Lung (tissue), 12 donors: ENCODE measurements around the gene DHRSX. TPM values are rescaled to one million over a fixed set of nuclear protein-coding genes. Genes with fewer than 3 reads are reported as not detected.

ENCODE experiments used
- ATAC-seq: fragments of 200-7000 bp; cut with Tn5 transposase; one replicate; pipeline ENCODE4 v1.9.1; 2020; ENCODE audit warnings: moderate number of reproducible peaks; ENCODE audit not compliant: insufficient read depth, low FRiP score
- DNase-seq, 3 donors: peaks; one replicate each; pipeline ENCODE4 v3.0.0-alpha.2; 2013 to 2017
- H3K27ac ChIP-seq, 2 donors: one replicate each; pipeline ENCODE4 v1.5.1; 2013; ENCODE audit warnings: mild to moderate bottlenecking in 2 of 2, moderate library complexity in 2 of 2, control low read depth in 1 of 2, inconsistent platforms in 1 of 2, low read depth in 1 of 2, low read length in 1 of 2
- H3K27me3 ChIP-seq, 3 donors: one replicate each; pipeline ENCODE4 v1.5.1; 2013; ENCODE audit warnings: low read length in 2 of 3; ENCODE audit not compliant: control insufficient read depth in 3 of 3, insufficient read depth in 3 of 3
- H3K36me3 ChIP-seq, 4 donors: one replicate each; pipeline ENCODE4 v1.5.1; 2013; ENCODE audit warnings: low read length in 4 of 4, mild to moderate bottlenecking in 1 of 4, moderate library complexity in 1 of 4; ENCODE audit not compliant: control insufficient read depth in 4 of 4, insufficient read depth in 4 of 4
- H3K4me1 ChIP-seq, 5 donors: one replicate each; pipeline ENCODE4 v1.5.1; 2013; ENCODE audit warnings: low read length in 5 of 5, mild to moderate bottlenecking in 2 of 5, moderate library complexity in 1 of 5; ENCODE audit not compliant: control insufficient read depth in 5 of 5, insufficient read depth in 5 of 5
- H3K4me3 ChIP-seq: one replicate; pipeline ENCODE4 v1.5.1; 2013; ENCODE audit warnings: mild to moderate bottlenecking, control low read depth, moderate library complexity
- H3K9ac ChIP-seq, 2 donors: one replicate each; pipeline ENCODE4 v1.5.1; 2013; ENCODE audit warnings: low read length in 2 of 2, control low read depth in 1 of 2; ENCODE audit not compliant: insufficient read depth in 1 of 2
- H3K9me3 ChIP-seq, 4 donors: one replicate each; pipeline ENCODE4 v1.5.1; 2013; ENCODE audit warnings: low read length in 3 of 4, mild to moderate bottlenecking in 1 of 4, moderate library complexity in 1 of 4; ENCODE audit not compliant: control insufficient read depth in 4 of 4, insufficient read depth in 3 of 4
- WGBS, 2 donors: extraction: QIAGEN DNeasy Blood & Tissue Kit; methylation state at CpG; one replicate each; pipeline ENCODE4 v1.1.7; 2013; 5-methylcytosine and 5-hydroxymethylcytosine counted together
- polyA plus RNA-seq, 2 donors: library from polyadenylated mRNA; stranded (reverse); fragments of 200-250 nt; gene quantifications; one replicate each; pipeline ENCODE4 v1.2.1, GENCODE V29; 2013
- total RNA-seq, 2 donors: library from RNA; depleted of rRNA in 1 of 2; stranded (reverse); fragments of >200 nt in 1 of 2; gene quantifications; one replicate each; pipeline ENCODE4 v1.2.1, GENCODE V29; 2014 to 2021
- TF ChIP-seq, protein P1 (sequence below): IDR thresholded peaks from 2 replicates; pipeline ENCODE4 v1.5.1; 2012; ENCODE audit warnings: mild to moderate bottlenecking; ENCODE audit errors: control extremely low read depth, extremely low read depth
- donor health status: control.
- donor health status: control.
- donor health status: Bipolar disorder and iron deficiency.
- donor health status: healthy.
- donor health status: DM: yes; HTN: yes; CAD: no.

The DHRSX gene
- total and polyA plus RNA-seq, 4 donors = 7.0 to 26.3 (median 18.9) TPM

DNA sequence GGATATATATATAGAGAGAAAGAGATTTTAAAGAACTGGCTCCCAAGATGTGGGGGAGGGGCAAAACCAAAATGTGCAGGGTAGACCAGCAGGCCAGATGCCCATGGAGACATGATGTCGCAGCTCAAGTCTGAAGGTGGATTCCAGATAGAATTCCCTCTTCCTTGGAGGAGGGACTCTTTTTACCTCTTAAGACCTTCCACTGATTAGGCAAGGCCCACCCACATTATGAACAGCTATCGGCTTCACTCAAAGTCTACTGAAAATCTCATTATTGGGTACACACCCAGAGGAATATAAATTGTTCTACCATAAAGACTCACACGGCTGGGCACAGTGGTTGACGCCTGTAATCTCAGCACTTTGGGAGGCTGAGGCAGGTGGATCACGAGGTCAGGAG, 59.3 kb downstream of the DHRSX start:
- 96 to 99% methylated on average over 5 of the region's 5 CpGs for WGBS, 2 donors
- H3K27me3 ChIP-seq = no peaks in the 10 kb centered on the region
- H3K9ac ChIP-seq = no peak overlapping the region
- DNase-seq = no peak
- H3K36me3 ChIP-seq = peaks cover 0 to 9% (median 3%) of the 10 kb centered on the region in 4 donors
- no peak overlapping the region for H3K27ac ChIP-seq
- TF ChIP-seq, protein P1, sequence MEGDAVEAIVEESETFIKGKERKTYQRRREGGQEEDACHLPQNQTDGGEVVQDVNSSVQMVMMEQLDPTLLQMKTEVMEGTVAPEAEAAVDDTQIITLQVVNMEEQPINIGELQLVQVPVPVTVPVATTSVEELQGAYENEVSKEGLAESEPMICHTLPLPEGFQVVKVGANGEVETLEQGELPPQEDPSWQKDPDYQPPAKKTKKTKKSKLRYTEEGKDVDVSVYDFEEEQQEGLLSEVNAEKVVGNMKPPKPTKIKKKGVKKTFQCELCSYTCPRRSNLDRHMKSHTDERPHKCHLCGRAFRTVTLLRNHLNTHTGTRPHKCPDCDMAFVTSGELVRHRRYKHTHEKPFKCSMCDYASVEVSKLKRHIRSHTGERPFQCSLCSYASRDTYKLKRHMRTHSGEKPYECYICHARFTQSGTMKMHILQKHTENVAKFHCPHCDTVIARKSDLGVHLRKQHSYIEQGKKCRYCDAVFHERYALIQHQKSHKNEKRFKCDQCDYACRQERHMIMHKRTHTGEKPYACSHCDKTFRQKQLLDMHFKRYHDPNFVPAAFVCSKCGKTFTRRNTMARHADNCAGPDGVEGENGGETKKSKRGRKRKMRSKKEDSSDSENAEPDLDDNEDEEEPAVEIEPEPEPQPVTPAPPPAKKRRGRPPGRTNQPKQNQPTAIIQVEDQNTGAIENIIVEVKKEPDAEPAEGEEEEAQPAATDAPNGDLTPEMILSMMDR = no peak
- H3K9me3 ChIP-seq = peaks cover 0 to 4% (median 0%) of the 10 kb centered on the region in 4 donors
- no peak overlapping the region for H3K4me3 ChIP-seq
- no peak for ATAC-seq
- peaks cover 0 to 2% (median 0%) of the 10 kb centered on the region in 5 donors for H3K4me1 ChIP-seq

DNA sequence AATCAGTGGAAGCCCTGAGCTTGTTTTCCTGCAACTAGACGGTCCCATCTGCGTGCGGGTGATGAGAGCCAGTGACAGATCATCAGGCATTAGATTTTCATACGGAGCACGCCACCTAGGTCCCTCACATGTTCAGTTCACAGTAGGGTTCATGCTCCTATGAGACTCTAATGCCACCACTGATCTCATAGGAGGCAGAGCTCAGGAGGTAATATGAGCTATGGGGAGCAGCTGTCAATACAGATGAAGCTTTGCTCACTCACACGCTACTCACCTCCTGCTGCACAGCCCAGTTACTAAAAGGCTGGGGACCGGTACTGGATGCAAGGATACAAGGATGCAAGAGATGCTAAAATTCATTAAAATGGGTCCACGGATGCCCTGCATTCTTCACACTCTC, 61.2 kb downstream of the DHRSX start:
- Histone ChIP-seq H3K27me3 (no peaks in the 10 kb centered on the region), H3K4me3 (no peak overlapping the region), H3K27ac (no peak overlapping the region), H3K36me3 (peaks cover 0 to 9% (median 4%) of the 10 kb centered on the region in 4 donors), H3K4me1 (peaks cover 0 to 4% (median 0%) of the 10 kb centered on the region in 5 donors), H3K9me3 (peaks cover 0 to 4% (median 0%) of the 10 kb centered on the region in 4 donors), H3K9ac (no peak overlapping the region)
- TF ChIP-seq, protein P1 = no peak
- DNase-seq = no peak
- 85 to 92% methylated on average over 8 of the region's 8 CpGs for WGBS, 2 donors
- no peak for ATAC-seq

DNA sequence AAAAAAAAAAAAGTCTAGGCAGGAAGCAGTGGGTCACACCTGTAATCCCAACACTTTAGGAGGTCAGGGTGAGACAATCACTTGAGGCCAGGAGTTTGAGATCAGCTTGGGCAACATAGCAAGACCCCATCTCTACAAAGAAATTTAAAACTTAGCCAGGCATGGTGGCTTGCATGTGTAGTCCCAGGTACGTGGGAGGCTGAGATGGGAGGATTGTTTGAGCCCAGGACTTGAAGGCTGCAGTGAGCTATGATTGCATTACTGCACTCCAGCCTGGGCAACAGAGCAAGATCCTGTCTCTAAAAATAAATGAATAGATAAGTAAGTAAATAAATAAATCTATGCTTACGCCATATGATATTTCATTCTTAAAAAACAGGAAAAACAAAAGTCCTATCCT, 65.3 kb downstream of the DHRSX start:
- ATAC-seq (no peak), DNase-seq (no peak)
- no peak overlapping the region for H3K27ac ChIP-seq
- no peak overlapping the region for H3K4me3 ChIP-seq
- TF ChIP-seq, protein P1 = no peak
- H3K9me3 ChIP-seq = peaks cover 0 to 2% (median 0%) of the 10 kb centered on the region in 4 donors
- 96 to 98% methylated on average over 2 of the region's 2 CpGs for WGBS, 2 donors
- H3K9ac ChIP-seq = no peak overlapping the region
- peaks cover 0 to 4% (median 0%) of the 10 kb centered on the region in 5 donors for H3K4me1 ChIP-seq
- H3K27me3 ChIP-seq = no peaks in the 10 kb centered on the region
- H3K36me3 ChIP-seq = peaks cover 0 to 9% (median 4%) of the 10 kb centered on the region in 4 donors
